Thymus (tissue), 11 donors: ENCODE results near the gene PPM1N. TPM values are rescaled to one million over a fixed set of nuclear protein-coding genes. Genes with fewer than 3 reads are reported as not detected.

Experiments
- DNase-seq, 9 donors: peaks; one replicate each; pipeline ENCODE4 v3.0.0-alpha.2; 2013; ENCODE audit warnings: low spot score in 9 of 9, low read depth in 6 of 9, missing footprints in 1 of 9
- H3K27ac ChIP-seq, 2 donors: one replicate each; pipeline ENCODE4 v1.5.1; 2013; ENCODE audit warnings: control low read depth in 1 of 2, low read depth in 1 of 2, low read length in 1 of 2, mild to moderate bottlenecking in 1 of 2, moderate library complexity in 1 of 2
- H3K27me3 ChIP-seq, 2 donors: one replicate each; pipeline ENCODE4 v1.5.1; 2013; ENCODE audit warnings: low read length in 1 of 2; ENCODE audit not compliant: control insufficient read depth in 2 of 2, insufficient read depth in 1 of 2
- H3K36me3 ChIP-seq, 2 donors: one replicate each; pipeline ENCODE4 v1.5.1; 2013; ENCODE audit warnings: low read length in 1 of 2, mild to moderate bottlenecking in 1 of 2, moderate library complexity in 1 of 2; ENCODE audit not compliant: control insufficient read depth in 2 of 2, insufficient read depth in 2 of 2
- H3K4me1 ChIP-seq, 2 donors: one replicate each; pipeline ENCODE4 v1.5.1; 2013; ENCODE audit warnings: low read length in 2 of 2; ENCODE audit not compliant: control insufficient read depth in 2 of 2, insufficient read depth in 2 of 2
- H3K4me3 ChIP-seq, 2 donors: one replicate each; pipeline ENCODE4 v1.5.1; 2013; ENCODE audit warnings: low read length in 2 of 2, control low read depth in 1 of 2, mild to moderate bottlenecking in 1 of 2
- H3K9me3 ChIP-seq, 2 donors: one replicate each; pipeline ENCODE4 v1.5.1; 2013; ENCODE audit warnings: low read length in 1 of 2, mild to moderate bottlenecking in 1 of 2; ENCODE audit not compliant: control insufficient read depth in 2 of 2, insufficient read depth in 1 of 2
- WGBS: extraction: QIAGEN DNeasy Blood & Tissue Kit; methylation state at CpG from one replicate; pipeline ENCODE4 v1.1.7; 2013; 5-methylcytosine and 5-hydroxymethylcytosine counted together
- polyA plus RNA-seq: library from polyadenylated mRNA; stranded (reverse); fragments of 200-250 nt; gene quantifications from one replicate; pipeline ENCODE4 v1.2.3, GENCODE V29; 2013
- total RNA-seq: library from RNA; stranded (reverse); fragments of 120-200 nt; gene quantifications from one replicate; pipeline ENCODE4 v1.2.4, GENCODE V29; 2013
- donor health status: healthy.

The PPM1N gene
- total and polyA plus RNA-seq, 2 donors, result 4.0 to 4.8 TPM

- Histone ChIP-seq H3K27me3 (peaks cover 48 to 90% of the 10 kb centered on the region in 2 donors), H3K36me3 (no peaks in the 10 kb centered on the region), H3K27ac (no peak overlapping the region), H3K4me3 (no peak overlapping the region), H3K4me1 (peaks cover 8 to 39% of the 10 kb centered on the region in 2 donors), H3K9me3 (peaks cover 0 to 20% of the 10 kb centered on the region in 2 donors)
- WGBS, result 65% methylated on average over 27 of the region's 27 CpGs
- no peak for DNase-seq
These were observed 24.3 kb upstream of the PPM1N start for GRCh38 chr19:45473682-45474605.

GRCh38 chr19:45474606-45475521, 23.4 kb upstream of the PPM1N start:
- 73% methylated on average over 28 of the region's 28 CpGs for WGBS
- no peak for DNase-seq
- peaks cover 0 to 10% of the 10 kb centered on the region in 2 donors for H3K9me3 ChIP-seq
- H3K27me3 ChIP-seq, result peaks cover 51 to 83% of the 10 kb centered on the region in 2 donors
- H3K27ac ChIP-seq, result no peak overlapping the region
- H3K4me3 ChIP-seq, result no peak overlapping the region
- H3K36me3 ChIP-seq, result no peaks in the 10 kb centered on the region
- peaks cover 4 to 34% of the 10 kb centered on the region in 2 donors for H3K4me1 ChIP-seq

- Histone ChIP-seq H3K27me3 (peaks cover 51 to 75% of the 10 kb centered on the region in 2 donors), H3K36me3 (no peaks in the 10 kb centered on the region), H3K9me3 (peaks cover 0 to 5% of the 10 kb centered on the region in 2 donors), H3K4me1 (peaks cover 0 to 26% of the 10 kb centered on the region in 2 donors), H3K4me3 (no peak overlapping the region), H3K27ac (no peak overlapping the region)
- 92% methylated on average over 6 of the region's 6 CpGs for WGBS
- no peak for DNase-seq
These were observed 22.5 kb upstream of the PPM1N start for GRCh38 chr19:45475537-45476291.

GRCh38 chr19:45476304-45476703, 21.9 kb upstream of the PPM1N start:
- Histone ChIP-seq H3K27ac (no peak overlapping the region), H3K4me3 (no peak overlapping the region), H3K4me1 (peaks cover 0 to 25% of the 10 kb centered on the region in 2 donors), H3K36me3 (no peaks in the 10 kb centered on the region), H3K9me3 (peaks cover 0 to 5% of the 10 kb centered on the region in 2 donors), H3K27me3 (peaks cover 46 to 74% of the 10 kb centered on the region in 2 donors)
- 67% methylated on average over 5 of the region's 5 CpGs for WGBS
- no peak for DNase-seq

- no peak overlapping the region for H3K27ac ChIP-seq
- peaks cover 39 to 66% of the 10 kb centered on the region in 2 donors for H3K27me3 ChIP-seq
- DNase-seq, result no peak
- peaks cover 0 to 25% of the 10 kb centered on the region in 2 donors for H3K4me1 ChIP-seq
- 49% methylated on average over 5 of the region's 5 CpGs for WGBS
- H3K4me3 ChIP-seq, result no peak overlapping the region
- peaks cover 0 to 5% of the 10 kb centered on the region in 2 donors for H3K9me3 ChIP-seq
- no peaks in the 10 kb centered on the region for H3K36me3 ChIP-seq
These were observed 21.1 kb upstream of the PPM1N start for GRCh38 chr19:45477186-45477585.

GRCh38 chr19:45477713-45478453, 20.4 kb upstream of the PPM1N start:
- DNase-seq, result no peak
- peaks cover 0 to 5% of the 10 kb centered on the region in 2 donors for H3K9me3 ChIP-seq
- H3K27ac ChIP-seq, result peak overlapping the region; percentile 79 to 92
- H3K4me3 ChIP-seq, result peak overlapping the region; percentile 53
- H3K36me3 ChIP-seq, result no peaks in the 10 kb centered on the region
- WGBS, result 11% methylated on average over 12 of the region's 12 CpGs
- H3K27me3 ChIP-seq, result peaks cover 32 to 59% of the 10 kb centered on the region in 2 donors
- H3K4me1 ChIP-seq, result peaks cover 0 to 20% of the 10 kb centered on the region in 2 donors

- Histone ChIP-seq H3K27me3 (peaks cover 25 to 51% of the 10 kb centered on the region in 2 donors), H3K4me3 (peak overlapping the region; percentile 53), H3K9me3 (peaks cover 0 to 5% of the 10 kb centered on the region in 2 donors), H3K27ac (peak overlapping the region; percentile 79 to 92), H3K36me3 (no peaks in the 10 kb centered on the region), H3K4me1 (peaks cover 0 to 20% of the 10 kb centered on the region in 2 donors)
- WGBS, result under 1% methylated on average over 39 of the region's 39 CpGs
- DNase-seq, result peak in 8 of 9 donors; percentile 88 to 97 (median 94)
These were observed 19.6 kb upstream of the PPM1N start for GRCh38 chr19:45478454-45479238.
